ENCODE data around the gene ATG4B.

DNA sequence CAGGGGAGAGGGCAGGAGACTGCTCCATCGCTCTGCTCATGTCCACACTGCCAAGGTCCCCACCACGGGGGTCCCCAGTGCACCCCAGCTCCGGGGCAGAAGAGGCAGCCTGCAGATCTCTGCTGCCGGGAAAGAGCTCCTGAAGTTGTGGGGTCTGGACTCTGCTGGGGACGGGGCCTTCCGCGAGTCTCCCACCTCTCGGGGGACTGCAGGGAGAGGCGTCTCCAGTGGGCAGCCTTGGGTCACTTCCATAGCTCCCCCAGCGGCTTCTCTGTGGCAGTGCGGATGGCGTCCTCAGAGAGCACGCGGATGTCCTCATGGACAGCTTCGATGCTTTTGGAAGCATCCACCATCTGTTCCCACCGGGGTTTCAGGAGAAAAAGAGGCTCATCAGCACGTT is 38.4 kb downstream of the ATG4B start:
- TF ChIP-seq MAX (IDR thresholded peaks at IDR 0.05) (no peak), YY1 (IDR thresholded peaks at IDR 0.05; ENCODE audit: low read depth) (no peak), TCF12 (IDR thresholded peaks at IDR 0.05; ENCODE audit: low read depth) (no peak), TEAD4 (IDR thresholded peaks at IDR 0.05) (no peak), RAD21 (IDR thresholded peaks at IDR 0.05; ENCODE audit: low read depth) (no peak), EP300 (IDR thresholded peaks at IDR 0.05; ENCODE audit: borderline replicate concordance) (no peak), CEBPB (IDR thresholded peaks at IDR 0.05) (no peak), EGR1 (IDR thresholded peaks at IDR 0.05) (no peak)
- TF ChIP-seq, protein P1, sequence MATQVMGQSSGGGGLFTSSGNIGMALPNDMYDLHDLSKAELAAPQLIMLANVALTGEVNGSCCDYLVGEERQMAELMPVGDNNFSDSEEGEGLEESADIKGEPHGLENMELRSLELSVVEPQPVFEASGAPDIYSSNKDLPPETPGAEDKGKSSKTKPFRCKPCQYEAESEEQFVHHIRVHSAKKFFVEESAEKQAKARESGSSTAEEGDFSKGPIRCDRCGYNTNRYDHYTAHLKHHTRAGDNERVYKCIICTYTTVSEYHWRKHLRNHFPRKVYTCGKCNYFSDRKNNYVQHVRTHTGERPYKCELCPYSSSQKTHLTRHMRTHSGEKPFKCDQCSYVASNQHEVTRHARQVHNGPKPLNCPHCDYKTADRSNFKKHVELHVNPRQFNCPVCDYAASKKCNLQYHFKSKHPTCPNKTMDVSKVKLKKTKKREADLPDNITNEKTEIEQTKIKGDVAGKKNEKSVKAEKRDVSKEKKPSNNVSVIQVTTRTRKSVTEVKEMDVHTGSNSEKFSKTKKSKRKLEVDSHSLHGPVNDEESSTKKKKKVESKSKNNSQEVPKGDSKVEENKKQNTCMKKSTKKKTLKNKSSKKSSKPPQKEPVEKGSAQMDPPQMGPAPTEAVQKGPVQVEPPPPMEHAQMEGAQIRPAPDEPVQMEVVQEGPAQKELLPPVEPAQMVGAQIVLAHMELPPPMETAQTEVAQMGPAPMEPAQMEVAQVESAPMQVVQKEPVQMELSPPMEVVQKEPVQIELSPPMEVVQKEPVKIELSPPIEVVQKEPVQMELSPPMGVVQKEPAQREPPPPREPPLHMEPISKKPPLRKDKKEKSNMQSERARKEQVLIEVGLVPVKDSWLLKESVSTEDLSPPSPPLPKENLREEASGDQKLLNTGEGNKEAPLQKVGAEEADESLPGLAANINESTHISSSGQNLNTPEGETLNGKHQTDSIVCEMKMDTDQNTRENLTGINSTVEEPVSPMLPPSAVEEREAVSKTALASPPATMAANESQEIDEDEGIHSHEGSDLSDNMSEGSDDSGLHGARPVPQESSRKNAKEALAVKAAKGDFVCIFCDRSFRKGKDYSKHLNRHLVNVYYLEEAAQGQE (IDR thresholded peaks at IDR 0.05; ENCODE audit: low read depth): no peak
